Nephron (organoid): ENCODE results near the gene PTPRN2.

Source experiments
- H3K27ac Mint-ChIP-seq, 3 experiments: 2 replicates each; pipeline ENCODE4 v1.8.0; 2020; ENCODE audit warnings: mixed read lengths in 3 of 3, mild to moderate bottlenecking in 2 of 3, moderate library complexity in 1 of 3
- H3K27me3 Mint-ChIP-seq: 2 replicates; pipeline ENCODE4 v1.8.0; 2021; ENCODE audit warnings: low read depth, mild to moderate bottlenecking, moderate library complexity, mixed read lengths
- H3K36me3 Mint-ChIP-seq: 2 replicates; pipeline ENCODE4 v1.8.0; 2020; ENCODE audit warnings: low read depth, mixed read lengths
- H3K4me1 Mint-ChIP-seq: 2 replicates; pipeline ENCODE4 v1.8.0; 2020; ENCODE audit warnings: mixed read lengths
- H3K4me3 Mint-ChIP-seq, 3 experiments: 2 replicates each; pipeline ENCODE4 v1.8.0; 2020; ENCODE audit warnings: mild to moderate bottlenecking in 3 of 3, mixed read lengths in 3 of 3, moderate library complexity in 2 of 3
- H3K9me3 Mint-ChIP-seq: 2 replicates; pipeline ENCODE4 v1.8.0; 2020; ENCODE audit warnings: mixed read lengths
- CTCF ChIP-seq, 3 experiments: fragments of 200-600 bp; sonication (generic); IDR thresholded peaks; one replicate each; pipeline ENCODE4 v1.5.0; 2021; ENCODE audit warnings: antibody characterized with exemption in 3 of 3; ENCODE audit not compliant: unreplicated experiment in 3 of 3

The PTPRN2 gene

GRCh38 chr7:158606671-158607424 lies 19.2 kb upstream of the PTPRN2 start:
- Mint-ChIP-seq H3K27ac (no peak overlapping the region), H3K9me3 (no peaks in the 10 kb centered on the region), H3K27me3 (no peaks in the 10 kb centered on the region), H3K36me3 (peaks cover 10% of the 10 kb centered on the region), H3K4me3 (no peak overlapping the region), H3K4me1 (no peaks in the 10 kb centered on the region)
- no peak for TF ChIP-seq CTCF (IDR thresholded peaks at IDR 0.05; ENCODE audit: unreplicated experiment in 3 of 3)

- no peaks in the 10 kb centered on the region for H3K27me3 Mint-ChIP-seq
- peaks cover 10% of the 10 kb centered on the region for H3K36me3 Mint-ChIP-seq
- no peak overlapping the region for H3K27ac Mint-ChIP-seq
- no peaks in the 10 kb centered on the region for H3K4me1 Mint-ChIP-seq
- no peak overlapping the region for H3K4me3 Mint-ChIP-seq
- no peak for TF ChIP-seq CTCF (IDR thresholded peaks at IDR 0.05; ENCODE audit: unreplicated experiment in 3 of 3)
- H3K9me3 Mint-ChIP-seq: no peaks in the 10 kb centered on the region
Measured at GRCh38 chr7:158606129-158606528, 18.5 kb upstream of the PTPRN2 start.

GRCh38 chr7:158603773-158604755 lies 16.4 kb upstream of the PTPRN2 start:
- no peak overlapping the region for H3K4me3 Mint-ChIP-seq
- no peaks in the 10 kb centered on the region for H3K27me3 Mint-ChIP-seq
- peaks cover 6% of the 10 kb centered on the region for H3K36me3 Mint-ChIP-seq
- no peak for TF ChIP-seq CTCF (IDR thresholded peaks at IDR 0.05; ENCODE audit: unreplicated experiment in 3 of 3)
- H3K4me1 Mint-ChIP-seq: no peaks in the 10 kb centered on the region
- H3K9me3 Mint-ChIP-seq: no peaks in the 10 kb centered on the region
- H3K27ac Mint-ChIP-seq: no peak overlapping the region

DNA sequence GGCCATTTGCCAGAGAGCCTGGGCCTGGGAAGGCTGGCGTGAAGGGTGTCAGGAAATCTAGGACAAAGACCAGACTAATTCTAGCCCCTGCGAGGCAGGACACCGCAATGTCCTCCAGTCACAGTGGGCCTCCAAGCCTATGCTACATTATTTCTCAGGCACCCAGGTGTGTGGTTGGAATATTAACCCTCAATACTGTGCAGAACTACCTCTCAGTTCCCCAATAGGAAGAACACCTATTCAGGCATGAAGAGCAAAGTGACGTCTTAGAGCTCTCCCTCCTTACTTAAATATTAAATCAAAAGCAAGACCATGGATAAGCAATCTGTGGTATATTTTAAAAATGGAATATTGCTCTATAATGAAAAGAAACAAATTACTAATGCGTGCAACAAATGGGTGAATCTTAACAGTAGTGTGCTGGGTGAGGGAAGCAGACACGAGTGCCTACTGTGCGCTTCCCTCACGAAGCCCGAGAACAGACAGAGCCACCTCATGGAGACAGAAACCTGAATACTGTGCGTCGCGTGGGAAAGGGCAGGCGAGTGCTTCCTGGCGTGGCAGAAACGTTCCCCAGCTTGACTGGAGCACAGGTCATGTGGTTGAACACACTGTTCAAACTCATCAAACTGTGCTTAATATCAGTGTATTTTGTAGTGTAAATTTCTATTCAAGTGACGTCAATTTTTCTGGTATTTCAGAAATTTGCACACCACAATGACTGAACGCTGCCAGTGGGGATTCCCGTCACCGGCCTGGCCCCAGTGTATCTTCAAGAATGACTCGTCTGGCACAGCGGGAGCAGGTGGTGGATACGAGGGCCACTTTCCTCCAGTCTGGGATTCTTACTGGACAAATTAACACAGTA lies 15.5 kb upstream of the PTPRN2 start:
- Mint-ChIP-seq H3K27me3 (no peaks in the 10 kb centered on the region), H3K4me3 (no peak overlapping the region), H3K9me3 (no peaks in the 10 kb centered on the region), H3K36me3 (peaks cover 3% of the 10 kb centered on the region), H3K27ac (no peak overlapping the region), H3K4me1 (no peaks in the 10 kb centered on the region)
- TF ChIP-seq CTCF (IDR thresholded peaks at IDR 0.05; ENCODE audit: unreplicated experiment in 3 of 3): no peak

DNA sequence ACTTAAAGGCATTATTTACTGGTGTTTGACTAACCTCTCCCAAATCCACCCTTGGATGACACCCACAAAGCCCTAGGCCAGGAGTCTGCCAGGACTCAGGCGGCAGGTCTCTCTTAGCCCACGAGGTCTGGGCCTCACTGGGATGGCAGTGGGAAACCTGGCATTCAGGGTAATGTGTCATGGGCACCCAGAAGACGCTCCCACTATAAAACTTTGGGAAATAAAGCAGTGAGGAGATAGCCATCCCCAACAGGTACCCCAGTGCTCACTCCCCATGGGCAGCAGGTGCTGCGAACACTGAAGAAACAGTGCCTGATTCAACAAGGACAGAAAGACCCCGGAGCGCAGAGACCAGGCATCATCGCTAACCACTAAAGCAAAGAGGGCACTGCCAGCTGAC lies 14.4 kb upstream of the PTPRN2 start:
- no peaks in the 10 kb centered on the region for H3K4me1 Mint-ChIP-seq
- peaks cover 3% of the 10 kb centered on the region for H3K36me3 Mint-ChIP-seq
- no peaks in the 10 kb centered on the region for H3K9me3 Mint-ChIP-seq
- no peaks in the 10 kb centered on the region for H3K27me3 Mint-ChIP-seq
- H3K4me3 Mint-ChIP-seq: no peak overlapping the region
- TF ChIP-seq CTCF (IDR thresholded peaks at IDR 0.05; ENCODE audit: unreplicated experiment in 3 of 3): no peak
- no peak overlapping the region for H3K27ac Mint-ChIP-seq
